HG02884 (cell line): Measurements from ENCODE around the gene IFITM10.
"Not testable (repeated sequence)": the region's sequence is repeated elsewhere in the genome, so short reads cannot be mapped to it uniquely, and the experiment has no call there.

Source experiments
- ATAC-seq: cut with Tn5 transposase; IDR thresholded peaks from one replicate; pipeline ENCODE4 v1.9.1; 2021; ENCODE audit warnings: mild to moderate bottlenecking, moderate library complexity; ENCODE audit not compliant: unreplicated experiment

The IFITM10 gene

GRCh38 chr11:1692708-1693326 lies 57.6 kb downstream of the IFITM10 start:
- ATAC-seq, result no peak

GRCh38 chr11:1691878-1692707 lies 58.3 kb downstream of the IFITM10 start:
- no peak for ATAC-seq

- no peak for ATAC-seq
Measured at GRCh38 chr11:1691026-1691877, 59.1 kb downstream of the IFITM10 start.

- ATAC-seq, result no peak
Measured at GRCh38 chr11:1690167-1691025, 60.0 kb downstream of the IFITM10 start.

GRCh38 chr11:1689250-1690166 lies 60.9 kb downstream of the IFITM10 start:
- ATAC-seq, result not testable (repeated sequence)

GRCh38 chr11:1688336-1688947 lies 62.0 kb downstream of the IFITM10 start:
- not testable (repeated sequence) for ATAC-seq

- ATAC-seq, result not testable (repeated sequence)
Measured at GRCh38 chr11:1686220-1686619, 64.2 kb downstream of the IFITM10 start.

- ATAC-seq, result not testable (repeated sequence)
Measured at GRCh38 chr11:1684886-1685874, 65.2 kb downstream of the IFITM10 start.

GRCh38 chr11:1683904-1684572 lies 66.4 kb downstream of the IFITM10 start:
- not testable (repeated sequence) for ATAC-seq

GRCh38 chr11:1683216-1683615 lies 67.2 kb downstream of the IFITM10 start:
- not testable (repeated sequence) for ATAC-seq
